NCI-H2081 treated with DMSO at 0.1 percent for 48 hours (cell line): ENCODE results near the gene PCNX2.
"Not testable (repeated sequence)": the region's sequence is repeated elsewhere in the genome, so short reads cannot be mapped to it uniquely, and the experiment has no call there.

Experiments used
- DNase-seq: peaks from one replicate; lab custom pipeline; 2025; lab: John Stamatoyannopoulos, UW

Gene PCNX2

DNA sequence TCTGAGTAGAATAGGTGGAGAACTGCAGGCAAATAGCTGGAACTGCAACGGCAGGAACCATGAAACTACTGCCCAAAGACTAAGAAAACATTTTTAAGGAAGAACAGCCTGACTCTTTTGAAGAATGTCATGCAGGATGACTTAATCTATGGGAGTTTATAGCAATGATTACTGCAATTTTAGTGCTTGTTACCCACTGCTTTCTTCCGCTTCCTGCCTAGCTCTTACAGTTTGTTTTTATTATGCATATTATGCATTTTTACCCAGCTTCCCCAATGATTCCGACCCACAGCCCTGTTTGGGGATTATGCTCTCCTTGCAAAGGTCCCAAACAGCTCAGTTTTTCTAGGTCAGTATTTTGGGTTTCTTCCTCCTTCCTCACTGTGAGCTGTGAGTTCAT, 71.2 kb downstream of the PCNX2 start:
- no peak for DNase-seq

DNA sequence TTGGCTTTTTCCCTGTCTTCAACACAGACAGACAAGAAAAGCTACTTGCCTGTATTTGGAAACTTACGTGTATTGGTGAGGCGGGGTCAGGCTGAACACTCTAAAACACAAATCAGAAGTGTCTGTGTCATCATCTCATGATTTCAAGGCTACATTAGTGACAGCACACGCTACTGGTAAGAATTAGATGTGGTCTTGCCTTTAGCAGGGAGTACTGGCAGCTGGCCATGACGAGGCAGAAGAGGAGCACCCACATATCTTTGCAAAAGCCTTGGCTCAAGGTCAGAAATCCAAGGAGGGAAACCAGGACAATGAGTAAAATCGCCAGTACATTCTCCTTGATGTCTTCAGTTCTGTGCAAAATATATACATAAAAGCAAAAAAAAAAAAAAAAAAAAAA, 77.7 kb downstream of the PCNX2 start:
- no peak for DNase-seq

GRCh38 chr1:233216009-233216408, 79.5 kb downstream of the PCNX2 start:
- no peak for DNase-seq

DNA sequence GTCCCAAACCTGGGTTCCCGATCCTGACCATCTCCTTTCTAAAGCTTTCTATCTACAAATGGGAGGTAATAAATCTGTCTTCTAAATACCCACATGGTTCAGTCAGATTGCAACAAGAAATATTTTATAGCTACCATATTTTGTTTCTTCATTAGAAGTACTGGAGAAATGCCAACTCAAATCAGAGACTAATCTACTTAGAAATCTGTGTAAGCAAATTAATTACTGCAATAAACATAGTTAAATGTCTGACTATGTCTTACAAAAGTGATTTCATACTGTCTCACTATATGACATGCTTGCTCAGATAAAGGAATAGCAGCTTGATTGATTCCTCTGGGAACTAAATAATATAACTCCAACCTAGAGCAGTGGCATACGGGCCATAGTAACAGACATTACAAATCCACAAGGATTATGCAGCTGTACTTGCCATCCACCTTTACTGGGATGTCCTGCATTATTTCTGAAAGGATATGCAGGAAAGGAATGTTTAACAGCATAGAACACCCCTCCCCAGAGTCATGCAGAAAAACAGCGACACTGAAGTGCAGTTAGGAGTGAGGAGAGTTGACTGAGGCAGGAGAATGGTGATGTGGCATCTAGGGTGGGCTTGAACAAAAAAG, 80.3 kb downstream of the PCNX2 start:
- no peak for DNase-seq

- DNase-seq = no peak
Observed at GRCh38 chr1:233211595-233211994, 83.9 kb downstream of the PCNX2 start.

- no peak for DNase-seq
Observed at GRCh38 chr1:233211106-233211505, 84.4 kb downstream of the PCNX2 start.

DNA sequence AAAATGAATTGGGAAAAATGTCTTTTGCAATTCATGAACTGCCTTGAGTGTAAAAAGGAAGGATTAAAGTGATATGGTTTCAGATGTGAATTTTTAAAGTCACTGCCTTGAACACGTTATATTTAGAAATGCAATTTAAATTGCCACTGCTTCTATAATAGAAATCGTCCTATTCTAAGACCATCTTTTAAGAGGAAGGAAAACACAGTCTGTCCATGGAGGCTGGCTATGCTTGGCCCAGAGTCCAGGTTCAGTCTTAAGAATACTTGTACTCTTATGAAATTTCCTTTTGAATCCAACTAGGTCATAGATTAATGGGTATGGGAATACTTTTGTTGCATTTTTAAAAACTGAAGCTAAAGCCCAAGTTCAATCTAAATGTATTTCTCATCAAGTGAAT, 86.0 kb downstream of the PCNX2 start:
- no peak for DNase-seq

DNA sequence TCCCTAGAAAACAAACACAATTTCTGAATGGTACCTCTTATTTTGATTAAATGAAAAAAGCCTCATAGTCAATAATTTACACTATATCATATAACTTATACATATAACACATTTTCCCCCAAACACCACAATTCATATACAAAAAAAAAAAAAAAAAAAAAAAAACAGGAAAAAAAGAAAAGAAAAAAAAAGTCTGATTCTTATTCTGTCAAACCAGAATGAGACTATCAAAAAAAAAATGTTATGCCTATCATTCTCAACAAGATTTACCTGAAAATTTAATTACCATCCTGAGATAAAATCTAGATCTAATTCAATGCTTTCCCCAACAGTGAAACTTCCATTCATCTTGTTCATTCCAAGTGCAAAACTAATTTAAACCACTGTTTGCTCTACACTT, 86.8 kb downstream of the PCNX2 start:
- no peak for DNase-seq

- no peak for DNase-seq
Observed at GRCh38 chr1:233197940-233198339, 97.6 kb downstream of the PCNX2 start.

GRCh38 chr1:233193741-233194140, 101.8 kb downstream of the PCNX2 start:
- DNase-seq = no peak

DNA sequence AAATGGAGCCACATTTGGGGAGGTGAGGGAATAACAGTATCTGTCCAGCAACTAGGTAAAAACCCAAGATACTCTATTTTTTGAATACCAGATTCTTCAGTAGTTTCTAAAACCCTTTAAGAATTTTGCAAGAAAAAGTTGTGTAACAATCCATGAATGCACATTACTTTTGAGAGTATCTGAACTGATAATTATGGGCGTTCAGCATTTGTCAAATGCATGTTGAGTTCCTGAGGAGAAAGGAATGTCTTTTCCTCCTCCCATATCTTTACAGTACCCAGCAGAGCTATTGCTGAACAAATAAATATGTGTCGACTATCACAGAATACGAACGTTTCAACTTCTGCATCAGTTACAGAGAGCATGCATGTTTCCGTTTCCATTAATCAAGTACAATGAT, 104.5 kb downstream of the PCNX2 start:
- DNase-seq = no peak

DNA sequence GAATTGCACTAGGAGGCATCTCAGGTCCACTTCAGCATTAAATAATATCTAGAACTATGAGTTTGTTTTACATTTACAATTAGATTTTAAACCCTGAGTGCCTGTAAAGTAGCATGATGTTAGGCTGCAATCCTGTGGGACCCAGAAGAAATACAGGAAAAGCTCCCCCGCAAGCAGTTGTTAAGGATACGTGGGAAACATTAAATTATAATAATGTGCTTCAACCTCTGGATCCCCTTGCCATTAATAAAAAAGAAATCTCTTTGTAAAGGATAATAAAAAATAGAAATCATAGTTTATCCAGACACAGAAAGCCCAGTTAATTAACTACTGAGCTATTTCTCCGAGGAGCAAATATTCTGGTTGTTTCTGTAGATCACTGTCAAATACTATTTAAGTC, 106.0 kb downstream of the PCNX2 start:
- DNase-seq = no peak

- no peak for DNase-seq
Observed at GRCh38 chr1:233188061-233188460, 107.5 kb downstream of the PCNX2 start.

- DNase-seq = no peak
Observed at GRCh38 chr1:233183226-233184020, 112.1 kb downstream of the PCNX2 start.

GRCh38 chr1:233182587-233182986, 112.9 kb downstream of the PCNX2 start:
- DNase-seq = no peak

- no peak for DNase-seq
Observed at GRCh38 chr1:233180641-233181364, 114.7 kb downstream of the PCNX2 start.

- not testable (repeated sequence) for DNase-seq
Observed at GRCh38 chr1:233179638-233180037, 115.9 kb downstream of the PCNX2 start.

DNA sequence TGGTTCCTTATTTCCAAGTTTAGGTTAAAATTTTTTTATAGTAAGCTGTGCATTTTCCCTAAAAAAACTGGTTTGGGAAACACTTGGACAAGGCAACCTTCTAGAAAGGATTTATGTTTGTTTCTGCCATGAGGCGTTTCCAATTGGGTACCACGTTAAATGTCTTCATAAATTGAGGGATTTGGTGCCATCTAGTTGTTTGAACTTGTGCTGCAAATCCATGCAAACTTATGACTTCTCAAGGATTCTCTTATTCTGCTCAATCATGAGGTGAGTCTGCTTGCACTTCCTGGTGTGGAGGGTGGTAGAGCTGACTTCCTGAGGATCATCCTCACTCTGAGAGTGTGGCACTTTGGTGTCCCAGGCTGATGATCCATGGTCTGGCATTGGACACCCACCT, 123.3 kb downstream of the PCNX2 start:
- DNase-seq = no peak

DNA sequence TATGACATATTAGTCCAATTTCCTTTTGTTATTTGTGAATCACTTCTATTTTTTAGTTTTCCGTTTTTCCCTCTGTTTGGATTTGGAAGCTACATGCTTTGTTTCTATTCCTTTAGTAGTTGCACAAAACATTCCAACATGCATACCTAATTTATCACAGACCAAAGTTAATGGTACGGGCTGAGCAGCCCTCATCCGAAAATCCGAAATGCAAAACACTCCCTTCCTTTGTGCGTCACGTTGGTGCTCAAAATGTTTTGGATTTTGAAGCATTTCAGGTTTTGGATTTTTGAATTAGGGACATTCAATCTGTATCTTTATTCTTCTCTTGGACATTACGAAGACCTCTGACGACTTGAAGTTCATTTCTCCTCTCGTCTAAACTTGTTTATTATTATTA, 124.8 kb downstream of the PCNX2 start:
- no peak for DNase-seq

DNA sequence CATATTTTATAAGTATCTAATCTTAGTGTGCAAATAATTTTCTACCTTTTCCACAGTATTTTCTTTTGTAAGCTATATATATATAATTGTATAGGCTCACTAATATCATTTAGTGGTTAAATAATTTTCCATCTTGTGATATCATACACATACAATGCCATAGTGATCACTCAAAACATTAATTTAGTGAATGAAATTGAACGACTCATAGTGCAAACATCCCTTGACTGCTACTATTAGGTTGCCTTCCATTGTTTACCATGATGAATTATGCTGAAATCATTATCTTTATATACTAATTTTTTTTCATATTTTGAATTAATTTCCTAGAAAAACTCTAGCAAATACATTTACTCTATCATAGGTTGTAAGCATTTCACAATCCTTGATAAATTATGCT, 127.1 kb downstream of the PCNX2 start:
- no peak for DNase-seq

GRCh38 chr1:233166896-233167295, 128.6 kb downstream of the PCNX2 start:
- no peak for DNase-seq

GRCh38 chr1:233163696-233164095, 131.8 kb downstream of the PCNX2 start:
- no peak for DNase-seq

DNA sequence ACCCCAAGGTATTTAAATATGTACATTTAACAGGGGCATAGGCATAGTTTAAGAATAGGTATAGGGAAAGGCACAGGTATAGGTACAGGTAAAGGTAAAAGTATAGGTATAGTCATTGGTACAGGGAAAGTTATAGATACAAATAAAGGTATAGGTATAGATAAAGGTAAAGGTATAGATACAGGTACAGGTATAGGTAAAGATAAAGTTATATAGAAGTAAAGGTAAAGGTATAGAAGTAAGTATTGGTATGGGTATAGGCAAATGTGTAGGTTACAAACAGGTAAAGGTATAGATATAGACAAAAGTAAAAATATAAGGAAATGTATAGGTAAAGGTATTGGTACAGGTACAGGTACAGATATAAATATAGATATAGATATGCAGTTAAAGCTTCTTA, 137.2 kb downstream of the PCNX2 start:
- no peak for DNase-seq
